BJ (cell line): ENCODE data around the gene DDX24. TPM values are rescaled to one million over a fixed set of nuclear protein-coding genes. Genes with fewer than 3 reads are reported as not detected.

ENCODE experiments used
- CTCF ChIA-PET: fragments of 350-600 bp; formaldehyde crosslinking; extraction: SDS; loops from one replicate; lab custom pipeline; 2021; ENCODE audit warnings: antibody characterized with exemption, inconsistent platforms; lab: Yijun Ruan, JAX
- POLR2A ChIA-PET: fragments of 300-600 bp; sonication (Branson Sonifier 250); formaldehyde crosslinking; extraction: SDS; loops from one replicate; lab custom pipeline; 2021; ENCODE audit warnings: antibody characterized with exemption; lab: Charles Lee
- DNase-seq: peaks from one replicate; pipeline ENCODE4 v3.0.0-alpha.2; 2011; ENCODE audit warnings: low read depth
- H3K27me3 ChIP-seq: 2 replicates; pipeline ENCODE4 v1.6.0; 2011; ENCODE audit warnings: low read length; ENCODE audit not compliant: control insufficient read depth, insufficient read depth
- H3K36me3 ChIP-seq: 2 replicates; pipeline ENCODE4 v1.5.1; 2011; ENCODE audit warnings: low read length; ENCODE audit not compliant: control insufficient read depth, insufficient read depth
- H3K4me3 ChIP-seq: 2 replicates; pipeline ENCODE4 v1.5.1; 2011; ENCODE audit warnings: low read depth, mild to moderate bottlenecking, control low read depth, low read length
- CTCF ChIP-seq: IDR thresholded peaks from 2 replicates; pipeline ENCODE4 v1.5.1; 2011; ENCODE audit warnings: low read depth, mild to moderate bottlenecking, control low read depth, inconsistent platforms, low read length, moderate library complexity; ENCODE audit not compliant: insufficient read depth
- polyA plus RNA-seq: library from polyadenylated mRNA; depleted of rRNA; stranded (reverse); fragments of >200 nt; gene quantifications from 2 replicates; pipeline ENCODE4 v1.2.3, GENCODE V29; 2011

DDX24 gene
- polyA plus RNA-seq, 1 experiment: 147 TPM

GRCh38 chr14:94022532-94023411, 58.2 kb downstream of the DDX24 start:
- no peak for DNase-seq
- no peak for TF ChIP-seq CTCF
- Histone ChIP-seq H3K4me3 (no peak overlapping the region), H3K36me3 (no peaks in the 10 kb centered on the region), H3K27me3 (peaks cover 2% of the 10 kb centered on the region)
- ChIA-PET CTCF (interaction anchor here (0.9 to 1.5 kb wide), 3 partner anchors 14 to 114 kb away, joined by 3 to 5 read pairs (median 4); no protein-coding TSS in a partner anchor), POLR2A (no interaction called here)

GRCh38 chr14:94021416-94022157, 59.4 kb downstream of the DDX24 start:
- CTCF ChIA-PET: interaction anchor here (1.3 to 1.9 kb wide), 5 partner anchors 9 to 115 kb away, joined by 3 to 6 read pairs (median 5); no protein-coding TSS in a partner anchor
- TF ChIP-seq CTCF: no peak
- POLR2A ChIA-PET: no interaction called here
- Histone ChIP-seq H3K27me3 (peaks cover 2% of the 10 kb centered on the region), H3K36me3 (no peaks in the 10 kb centered on the region), H3K4me3 (no peak overlapping the region)
- no peak for DNase-seq

- DNase-seq: no peak
- no peaks in the 10 kb centered on the region for H3K36me3 ChIP-seq
- no peak overlapping the region for H3K4me3 ChIP-seq
- no peak for TF ChIP-seq CTCF
- CTCF ChIA-PET: interaction anchor here (1.3 to 1.9 kb wide), 4 partner anchors 8 to 116 kb away, joined by 3 to 6 read pairs (median 6); no protein-coding TSS in a partner anchor
- POLR2A ChIA-PET: no interaction called here
- peaks cover 2% of the 10 kb centered on the region for H3K27me3 ChIP-seq
Measured at GRCh38 chr14:94021001-94021400, 60.0 kb downstream of the DDX24 start.

- ChIA-PET POLR2A (no interaction called here), CTCF (interaction anchor here (0.9 to 2.3 kb wide), 5 partner anchors 7 to 116 kb away, joined by 3 to 9 read pairs (median 6); no protein-coding TSS in a partner anchor)
- TF ChIP-seq CTCF: no peak
- Histone ChIP-seq H3K36me3 (no peaks in the 10 kb centered on the region), H3K27me3 (peaks cover 6% of the 10 kb centered on the region), H3K4me3 (no peak overlapping the region)
- no peak for DNase-seq
Measured at GRCh38 chr14:94020267-94020666, 60.7 kb downstream of the DDX24 start.

- H3K36me3 ChIP-seq: no peaks in the 10 kb centered on the region
- POLR2A ChIA-PET: no interaction called here
- CTCF ChIA-PET: interaction anchor here (0.9 to 2.3 kb wide), 4 partner anchors 9 to 117 kb away, joined by 3 to 9 read pairs (median 4); no protein-coding TSS in a partner anchor
- TF ChIP-seq CTCF: no peak
- peaks cover 6% of the 10 kb centered on the region for H3K27me3 ChIP-seq
- H3K4me3 ChIP-seq: no peak overlapping the region
- no peak for DNase-seq
Measured at GRCh38 chr14:94019329-94019728, 61.7 kb downstream of the DDX24 start.
